ENCODE data around the gene STAP2.
"Not testable (repeated sequence)": the region's sequence is repeated elsewhere in the genome, so short reads cannot be mapped to it uniquely, and the experiment has no call there.

The STAP2 gene

GRCh38 chr19:4298810-4299550 is 39.6 kb downstream of the STAP2 start:
- no peak for DNase-seq (ENCODE audit: low spot score)

GRCh38 chr19:4297901-4298809 is 40.5 kb downstream of the STAP2 start:
- DNase-seq (ENCODE audit: low spot score), result no peak

- peak; percentile 95 for DNase-seq (ENCODE audit: low spot score)
Observed at GRCh38 chr19:4295972-4296771, 42.5 kb downstream of the STAP2 start.

DNA sequence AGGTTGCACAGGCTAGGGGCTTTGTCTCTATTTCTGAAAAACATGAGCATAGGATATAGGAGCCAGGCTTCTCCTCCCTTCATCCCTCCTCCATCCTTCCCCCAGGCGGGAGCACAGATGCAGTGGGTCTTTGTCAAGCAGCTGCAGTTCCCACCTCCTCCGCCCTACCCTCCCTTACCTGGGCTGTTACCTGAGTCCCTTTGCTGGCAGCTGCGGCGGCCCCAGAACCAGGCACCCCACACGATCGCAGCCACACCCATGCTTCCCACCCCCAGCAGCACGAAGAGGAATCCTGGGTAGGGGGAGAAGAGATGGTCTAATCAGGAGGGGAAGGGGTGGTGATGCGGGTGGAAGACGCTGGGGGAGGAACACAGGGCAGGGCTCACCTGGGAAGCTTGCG is 44.2 kb downstream of the STAP2 start:
- DNase-seq (ENCODE audit: low spot score), result no peak

- DNase-seq (ENCODE audit: low spot score), result no peak
Observed at GRCh38 chr19:4292515-4292914, 46.1 kb downstream of the STAP2 start.

- no peak for DNase-seq (ENCODE audit: low spot score)
Observed at GRCh38 chr19:4291184-4291732, 47.4 kb downstream of the STAP2 start.

- DNase-seq (ENCODE audit: low spot score), result no peak
Observed at GRCh38 chr19:4288091-4288777, 50.4 kb downstream of the STAP2 start.

GRCh38 chr19:4286141-4286540 is 52.5 kb downstream of the STAP2 start:
- DNase-seq (ENCODE audit: low spot score), result not testable (repeated sequence)

GRCh38 chr19:4284974-4285373 is 53.7 kb downstream of the STAP2 start:
- no peak for DNase-seq (ENCODE audit: low spot score)

DNA sequence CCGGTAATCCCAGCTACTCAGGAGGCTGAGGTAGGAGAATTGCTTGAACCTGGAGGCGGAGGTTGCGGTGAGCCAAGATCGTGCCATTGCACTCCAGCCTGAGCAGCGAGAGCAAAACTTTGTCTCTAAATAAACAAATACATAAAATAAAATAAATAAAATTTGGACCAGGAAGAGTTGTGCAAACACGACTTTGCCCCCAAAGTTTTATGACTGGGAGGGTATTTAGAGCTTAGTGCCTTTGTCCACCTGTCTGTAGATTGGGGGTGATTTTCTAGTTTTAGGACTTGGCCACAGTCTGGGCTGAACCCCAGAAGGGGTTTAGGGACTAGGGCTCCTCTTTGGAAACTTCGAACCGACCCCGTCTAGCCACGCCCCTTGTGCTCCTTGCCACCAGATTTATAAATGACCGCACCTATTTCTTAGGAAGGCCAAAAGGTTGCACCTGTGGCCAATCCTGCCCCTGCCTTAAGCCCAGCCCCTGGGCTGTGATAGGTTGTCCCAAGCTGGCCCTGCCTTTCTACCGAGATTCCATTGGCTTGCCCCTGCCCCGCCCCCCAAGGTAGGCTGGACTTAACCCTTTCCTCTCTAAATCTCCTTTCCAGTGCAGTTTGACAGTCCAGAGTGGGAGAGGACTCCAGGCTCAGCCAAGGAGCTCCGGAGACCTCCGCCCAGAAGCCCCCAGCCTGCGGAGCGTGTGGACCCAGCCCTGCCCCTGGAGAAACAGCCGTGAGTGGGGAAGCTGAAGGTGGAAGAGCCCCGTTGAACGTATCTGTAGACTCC is 54.3 kb downstream of the STAP2 start:
- DNase-seq (ENCODE audit: low spot score), result peak; percentile 83

GRCh38 chr19:4279530-4280422 is 58.9 kb downstream of the STAP2 start:
- no peak for DNase-seq (ENCODE audit: low spot score)

- DNase-seq (ENCODE audit: low spot score), result no peak
Observed at GRCh38 chr19:4279267-4279529, 59.4 kb downstream of the STAP2 start.

- no peak for DNase-seq (ENCODE audit: low spot score)
Observed at GRCh38 chr19:4278419-4279266, 60.0 kb downstream of the STAP2 start, which contains the start of gene SHD. Gene SHD, plus strand, starts transcription at chr19:4279266. Its CDS starts 798 bp downstream, at chr19:4280064.

GRCh38 chr19:4278010-4278409 is 60.6 kb downstream of the STAP2 start:
- DNase-seq (ENCODE audit: low spot score), result no peak

GRCh38 chr19:4277191-4277696 is 61.4 kb downstream of the STAP2 start:
- no peak for DNase-seq (ENCODE audit: low spot score)

- not testable (repeated sequence) for DNase-seq (ENCODE audit: low spot score)
Observed at GRCh38 chr19:4274321-4274686, 64.3 kb downstream of the STAP2 start.

All from D341Med (cell line).